Glutamatergic neuron (in vitro differentiated cells): ENCODE measurements around the gene VWA8. TPM values are rescaled to one million over a fixed set of nuclear protein-coding genes. Genes with fewer than 3 reads are reported as not detected.

Source experiments
- DNase-seq: peaks from one replicate; pipeline ENCODE4 v3.0.0; 2022
- H3K27ac Mint-ChIP-seq: one replicate; pipeline ENCODE4 v1.8.0; 2020; ENCODE audit warnings: mild to moderate bottlenecking, mixed read lengths, inconsistent platforms; ENCODE audit not compliant: unreplicated experiment
- H3K27me3 Mint-ChIP-seq: one replicate; pipeline ENCODE4 v1.8.0; 2020; ENCODE audit warnings: mild to moderate bottlenecking, moderate library complexity, mixed read lengths, inconsistent platforms; ENCODE audit not compliant: unreplicated experiment
- H3K36me3 Mint-ChIP-seq: one replicate; pipeline ENCODE4 v1.8.0; 2020; ENCODE audit warnings: mild to moderate bottlenecking, mixed read lengths, inconsistent platforms; ENCODE audit not compliant: unreplicated experiment
- H3K4me1 Mint-ChIP-seq: one replicate; pipeline ENCODE4 v1.8.0; 2020; ENCODE audit warnings: mild to moderate bottlenecking, low read depth, mixed read lengths, inconsistent platforms; ENCODE audit not compliant: unreplicated experiment
- H3K4me3 Mint-ChIP-seq: one replicate; pipeline ENCODE4 v1.8.0; 2020; ENCODE audit warnings: mild to moderate bottlenecking, mixed read lengths, inconsistent platforms; ENCODE audit not compliant: unreplicated experiment
- H3K9me3 Mint-ChIP-seq: one replicate; pipeline ENCODE4 v1.8.0; 2020; ENCODE audit warnings: mild to moderate bottlenecking, moderate library complexity, mixed read lengths, inconsistent platforms; ENCODE audit not compliant: unreplicated experiment
- total RNA-seq: library from RNA; stranded (reverse); fragmentation: NEBNext Ultra II Directional; extraction: Animal tissue kit (Norgen Biotek cat#: 25700); gene quantifications from one replicate; pipeline ENCODE4 v1.2.1, GENCODE V29; 2021; ENCODE audit not compliant: unreplicated experiment
- TF ChIP-seq, protein P1 (sequence below): fragments of 200-600 bp; sonication (generic); IDR thresholded peaks from one replicate; pipeline ENCODE4 v1.5.0; 2021; ENCODE audit not compliant: partially characterized antibody, unreplicated experiment

VWA8 gene
- total RNA-seq, 1 donor from 2014 or later, result 16.4 TPM

DNA sequence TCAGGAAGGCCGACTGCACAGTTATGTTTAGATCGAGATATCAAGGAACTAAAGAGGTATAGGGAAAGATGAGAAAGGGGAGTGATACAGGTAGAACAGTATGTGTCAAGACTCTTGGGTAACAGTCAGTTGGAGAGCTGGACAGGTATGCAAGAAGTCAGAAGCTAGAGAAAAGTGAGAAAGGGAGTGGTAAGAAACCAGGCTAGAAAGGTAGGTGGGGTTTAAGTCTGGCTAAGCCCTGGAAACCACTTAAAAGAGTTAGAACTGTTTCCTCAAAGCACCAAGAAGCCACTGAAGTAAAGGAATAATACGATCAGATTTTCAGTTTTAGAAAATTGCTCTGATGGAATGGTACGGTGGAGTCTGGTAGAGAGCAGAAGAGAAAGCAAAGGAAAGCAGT lies 196.4 kb downstream of the VWA8 start:
- TF ChIP-seq, protein P1, sequence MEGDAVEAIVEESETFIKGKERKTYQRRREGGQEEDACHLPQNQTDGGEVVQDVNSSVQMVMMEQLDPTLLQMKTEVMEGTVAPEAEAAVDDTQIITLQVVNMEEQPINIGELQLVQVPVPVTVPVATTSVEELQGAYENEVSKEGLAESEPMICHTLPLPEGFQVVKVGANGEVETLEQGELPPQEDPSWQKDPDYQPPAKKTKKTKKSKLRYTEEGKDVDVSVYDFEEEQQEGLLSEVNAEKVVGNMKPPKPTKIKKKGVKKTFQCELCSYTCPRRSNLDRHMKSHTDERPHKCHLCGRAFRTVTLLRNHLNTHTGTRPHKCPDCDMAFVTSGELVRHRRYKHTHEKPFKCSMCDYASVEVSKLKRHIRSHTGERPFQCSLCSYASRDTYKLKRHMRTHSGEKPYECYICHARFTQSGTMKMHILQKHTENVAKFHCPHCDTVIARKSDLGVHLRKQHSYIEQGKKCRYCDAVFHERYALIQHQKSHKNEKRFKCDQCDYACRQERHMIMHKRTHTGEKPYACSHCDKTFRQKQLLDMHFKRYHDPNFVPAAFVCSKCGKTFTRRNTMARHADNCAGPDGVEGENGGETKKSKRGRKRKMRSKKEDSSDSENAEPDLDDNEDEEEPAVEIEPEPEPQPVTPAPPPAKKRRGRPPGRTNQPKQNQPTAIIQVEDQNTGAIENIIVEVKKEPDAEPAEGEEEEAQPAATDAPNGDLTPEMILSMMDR, result no peak
- Mint-ChIP-seq H3K36me3 (no peaks in the 10 kb centered on the region), H3K27ac (no peak overlapping the region), H3K4me3 (no peak overlapping the region), H3K4me1 (peaks cover 3% of the 10 kb centered on the region), H3K27me3 (no peaks in the 10 kb centered on the region), H3K9me3 (no peaks in the 10 kb centered on the region)
- DNase-seq, result no peak

DNA sequence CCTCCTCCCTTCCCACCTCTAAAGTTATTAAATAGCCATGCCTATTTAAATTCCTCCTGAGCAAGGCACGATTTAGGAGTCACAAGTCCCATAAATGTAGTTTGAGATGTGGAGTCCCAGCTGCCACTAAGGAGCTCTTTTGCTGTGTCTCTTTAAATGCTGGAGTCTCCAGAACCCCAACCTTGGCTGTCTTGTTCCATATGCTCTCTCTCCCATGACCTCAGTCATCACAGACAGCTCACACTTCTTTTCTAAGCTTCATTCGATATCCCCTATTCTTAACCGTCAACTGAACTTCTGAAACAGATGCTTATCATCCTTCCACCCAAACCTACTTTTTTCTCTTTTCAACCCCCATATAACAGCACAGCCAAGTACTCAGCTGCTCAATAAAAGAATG lies 197.1 kb downstream of the VWA8 start:
- H3K27me3 Mint-ChIP-seq, result no peaks in the 10 kb centered on the region
- no peak for DNase-seq
- TF ChIP-seq, protein P1, result no peak
- no peak overlapping the region for H3K4me3 Mint-ChIP-seq
- no peaks in the 10 kb centered on the region for H3K9me3 Mint-ChIP-seq
- peaks cover 3% of the 10 kb centered on the region for H3K4me1 Mint-ChIP-seq
- H3K27ac Mint-ChIP-seq, result no peak overlapping the region
- H3K36me3 Mint-ChIP-seq, result no peaks in the 10 kb centered on the region

DNA sequence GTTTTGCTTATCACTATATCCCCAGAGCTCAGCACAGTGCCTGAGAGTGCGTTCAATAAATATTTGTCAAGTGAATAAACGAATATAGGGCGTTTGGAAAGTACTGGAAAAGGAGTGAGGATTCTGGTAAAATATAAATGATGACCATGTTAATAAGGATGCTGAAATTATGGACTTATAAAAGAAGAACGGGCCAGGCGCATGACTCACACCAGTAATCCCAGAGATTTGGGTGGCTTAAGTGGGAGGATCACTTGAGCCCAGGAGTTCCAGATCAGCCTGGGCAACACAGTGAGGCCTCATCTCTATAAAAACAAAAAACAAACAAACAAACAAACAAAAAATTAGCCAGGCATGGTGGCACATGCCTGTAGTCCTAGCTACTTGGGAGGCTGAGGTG lies 198.1 kb downstream of the VWA8 start:
- TF ChIP-seq, protein P1, result no peak
- H3K27ac Mint-ChIP-seq, result no peak overlapping the region
- no peaks in the 10 kb centered on the region for H3K9me3 Mint-ChIP-seq

DNA sequence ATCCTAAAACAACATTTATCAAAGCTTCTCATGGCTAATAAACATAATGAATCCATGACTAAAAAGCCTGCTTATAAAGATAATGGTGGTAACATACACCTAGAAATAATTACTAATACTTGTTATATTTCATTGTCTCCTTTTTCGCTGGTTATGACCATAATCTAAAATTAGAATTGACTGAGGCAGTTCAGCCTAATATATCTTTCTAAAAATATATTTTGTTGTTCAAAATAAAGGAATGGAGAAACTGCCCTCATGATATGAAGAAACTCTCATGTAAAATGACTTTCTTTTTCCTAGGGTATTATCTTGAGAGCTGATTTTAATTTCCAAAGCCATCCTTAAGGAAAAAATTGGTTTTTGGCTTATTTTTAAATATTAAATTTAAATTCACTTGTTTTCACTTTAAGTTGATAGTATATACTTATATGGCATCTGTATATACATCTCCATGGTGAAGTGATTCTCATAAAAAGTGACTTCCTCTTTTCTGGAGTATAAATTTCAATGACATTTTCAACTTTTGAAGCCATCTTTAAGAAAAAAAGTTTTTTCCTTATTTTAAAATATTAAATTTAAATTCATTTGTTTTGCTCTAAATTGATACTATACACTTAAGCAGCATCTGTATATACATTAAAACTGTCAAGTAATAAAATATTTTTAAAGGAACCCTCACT lies 204.6 kb downstream of the VWA8 start:
- H3K9me3 Mint-ChIP-seq, result no peaks in the 10 kb centered on the region
- no peak for DNase-seq
- H3K27me3 Mint-ChIP-seq, result no peaks in the 10 kb centered on the region
- H3K36me3 Mint-ChIP-seq, result no peaks in the 10 kb centered on the region
- H3K4me1 Mint-ChIP-seq, result no peaks in the 10 kb centered on the region
- no peak overlapping the region for H3K27ac Mint-ChIP-seq
- no peak overlapping the region for H3K4me3 Mint-ChIP-seq
- TF ChIP-seq, protein P1, result no peak

More for the DNA sequence above, 198.1 kb downstream of the VWA8 start:
- Mint-ChIP-seq H3K4me3 (no peak overlapping the region), H3K4me1 (peaks cover 3% of the 10 kb centered on the region), H3K27me3 (no peaks in the 10 kb centered on the region), H3K36me3 (no peaks in the 10 kb centered on the region)
- no peak for DNase-seq

DNA sequence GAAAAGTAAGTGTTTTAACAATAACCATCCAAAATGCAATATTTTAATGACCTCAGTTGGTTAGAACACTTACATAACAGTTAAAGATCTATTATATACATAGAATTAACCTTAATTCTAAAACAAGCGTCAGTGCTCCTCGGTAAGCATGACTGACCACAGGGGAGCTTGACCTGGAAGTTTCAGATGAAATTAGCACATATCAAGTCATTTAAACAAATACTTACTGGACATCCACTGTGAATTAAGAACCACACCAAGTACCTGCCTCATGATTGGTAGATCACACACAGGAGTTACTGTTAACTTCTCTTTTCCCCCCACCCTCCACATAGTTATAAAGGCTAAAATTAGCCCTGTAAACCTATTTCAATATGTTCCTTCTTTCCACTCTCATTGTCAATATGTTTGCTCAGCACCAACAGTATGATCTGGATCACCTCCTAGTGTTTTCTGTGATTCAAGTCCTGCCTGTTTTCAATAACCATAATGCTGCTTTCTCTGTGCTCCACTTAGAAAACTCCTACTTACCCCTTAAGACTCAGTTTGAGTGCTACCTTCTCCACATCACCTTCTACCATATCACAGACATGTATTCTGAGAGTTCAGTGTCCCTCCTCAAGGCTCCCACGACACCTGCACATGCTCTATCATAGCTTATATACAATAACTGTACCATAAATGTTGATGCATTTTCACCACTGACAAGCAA lies 209.0 kb downstream of the VWA8 start:
- Mint-ChIP-seq H3K27me3 (no peaks in the 10 kb centered on the region), H3K27ac (no peak overlapping the region), H3K4me1 (no peaks in the 10 kb centered on the region), H3K4me3 (no peak overlapping the region), H3K36me3 (peaks cover 6% of the 10 kb centered on the region), H3K9me3 (peaks cover 1% of the 10 kb centered on the region)
- DNase-seq, result no peak
- TF ChIP-seq, protein P1, result no peak
